GM10266 (cell line): ENCODE results near the gene DTYMK.

Experiments used
- DNase-seq: peaks from one replicate; pipeline ENCODE4 v3.0.0; 2012; ENCODE audit errors: extremely low spot score
- TF ChIP-seq, protein P1 (sequence below): IDR thresholded peaks from 2 replicates; pipeline ENCODE4 v1.5.1; 2012; ENCODE audit warnings: mild to moderate bottlenecking, low read depth; ENCODE audit not compliant: control insufficient read depth, insufficient read depth; ENCODE audit errors: missing control alignments

The DTYMK gene

DNA sequence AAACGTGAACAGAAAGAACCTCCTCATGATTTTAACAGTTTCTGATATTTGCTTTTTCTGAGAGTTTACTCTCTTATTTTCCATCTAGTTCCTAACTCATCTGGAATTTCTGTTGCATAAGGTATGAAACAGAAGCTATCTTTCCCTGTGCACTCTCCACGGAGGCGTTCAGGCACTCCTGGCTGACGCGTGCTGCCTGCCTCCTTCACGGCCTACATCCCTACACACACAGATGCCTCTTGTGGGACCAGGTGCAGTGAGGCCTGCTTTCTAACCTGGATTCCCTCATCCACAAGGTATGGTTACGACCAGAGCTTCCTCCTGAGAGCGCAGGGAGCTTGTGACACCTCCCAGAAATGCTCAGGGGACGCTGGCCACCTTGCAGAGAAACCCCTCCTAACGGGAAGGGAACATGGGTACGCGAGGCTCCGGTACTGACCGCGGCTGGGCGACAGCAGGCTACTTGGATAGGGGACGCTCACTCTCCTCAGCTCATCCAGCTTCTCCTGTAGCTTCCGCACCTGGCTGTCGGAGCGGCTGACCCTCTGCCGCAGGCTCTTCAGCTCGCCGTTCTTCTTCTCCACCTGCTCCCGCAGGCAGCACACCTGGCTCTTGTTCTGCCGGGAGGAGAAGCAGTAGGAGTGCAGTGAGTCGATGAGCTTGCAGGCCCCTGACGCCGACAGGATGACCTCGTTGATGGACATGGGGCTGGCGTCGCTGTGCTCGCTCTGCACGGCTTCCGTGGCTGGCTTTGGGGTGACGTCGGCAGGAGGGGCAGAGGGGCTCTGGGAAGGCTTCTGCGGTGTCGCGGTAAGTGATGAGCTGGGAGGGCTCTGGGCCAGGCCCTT is 53.9 kb downstream of the DTYMK start:
- no peak for DNase-seq
- TF ChIP-seq, protein P1, sequence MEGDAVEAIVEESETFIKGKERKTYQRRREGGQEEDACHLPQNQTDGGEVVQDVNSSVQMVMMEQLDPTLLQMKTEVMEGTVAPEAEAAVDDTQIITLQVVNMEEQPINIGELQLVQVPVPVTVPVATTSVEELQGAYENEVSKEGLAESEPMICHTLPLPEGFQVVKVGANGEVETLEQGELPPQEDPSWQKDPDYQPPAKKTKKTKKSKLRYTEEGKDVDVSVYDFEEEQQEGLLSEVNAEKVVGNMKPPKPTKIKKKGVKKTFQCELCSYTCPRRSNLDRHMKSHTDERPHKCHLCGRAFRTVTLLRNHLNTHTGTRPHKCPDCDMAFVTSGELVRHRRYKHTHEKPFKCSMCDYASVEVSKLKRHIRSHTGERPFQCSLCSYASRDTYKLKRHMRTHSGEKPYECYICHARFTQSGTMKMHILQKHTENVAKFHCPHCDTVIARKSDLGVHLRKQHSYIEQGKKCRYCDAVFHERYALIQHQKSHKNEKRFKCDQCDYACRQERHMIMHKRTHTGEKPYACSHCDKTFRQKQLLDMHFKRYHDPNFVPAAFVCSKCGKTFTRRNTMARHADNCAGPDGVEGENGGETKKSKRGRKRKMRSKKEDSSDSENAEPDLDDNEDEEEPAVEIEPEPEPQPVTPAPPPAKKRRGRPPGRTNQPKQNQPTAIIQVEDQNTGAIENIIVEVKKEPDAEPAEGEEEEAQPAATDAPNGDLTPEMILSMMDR: no peak

DNA sequence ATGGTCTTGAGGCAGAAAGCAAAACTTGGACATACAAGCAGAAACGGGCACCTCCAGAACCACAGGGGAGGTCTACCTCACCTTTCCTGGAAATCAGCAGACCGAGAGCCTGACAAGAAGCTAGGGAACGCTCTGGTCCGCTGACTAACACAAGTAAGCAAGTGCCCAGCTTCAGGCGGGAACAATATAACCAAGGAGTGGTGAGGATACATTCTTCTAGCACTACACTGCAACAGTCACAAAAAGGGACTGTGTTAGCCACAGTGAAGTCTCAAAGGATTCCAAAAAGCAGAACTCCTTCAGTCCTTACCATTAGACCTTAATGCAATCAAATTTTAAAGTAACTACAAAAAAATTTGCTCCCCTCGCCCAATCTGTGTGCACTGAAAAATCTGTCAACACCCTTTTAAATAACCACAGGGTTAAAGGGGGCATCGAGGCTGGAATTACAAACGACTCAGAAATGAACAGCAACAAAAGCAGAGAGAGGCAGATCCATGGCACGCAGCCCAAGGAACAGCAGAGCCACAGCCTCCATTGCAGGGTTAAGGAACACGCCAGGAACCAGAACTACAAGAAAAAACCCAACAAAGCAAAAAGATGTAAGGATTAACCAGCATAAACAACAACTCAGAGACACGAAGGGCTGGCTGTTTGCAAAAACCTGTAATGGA is 56.7 kb downstream of the DTYMK start:
- TF ChIP-seq, protein P1: no peak

DNA sequence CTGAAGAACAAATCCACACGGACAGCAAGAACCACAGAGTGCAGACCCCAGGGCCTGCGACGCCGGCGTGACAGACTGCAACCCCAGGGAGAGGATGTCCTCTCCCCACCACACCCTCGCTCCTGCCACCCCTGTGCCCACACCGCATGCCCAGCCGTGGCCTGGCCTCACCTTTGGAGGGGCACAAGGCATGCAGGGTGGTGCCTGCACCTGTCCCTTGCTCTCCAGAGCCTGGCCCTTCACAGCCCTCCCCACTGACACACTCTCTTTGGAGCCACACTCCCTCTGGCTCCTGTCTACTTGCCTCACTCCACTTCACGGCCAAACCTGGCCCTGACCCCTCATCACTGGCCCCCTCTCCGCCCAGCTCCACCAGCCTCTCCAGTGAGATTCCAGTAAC is 58.9 kb downstream of the DTYMK start:
- no peak for DNase-seq
- TF ChIP-seq, protein P1: no peak

More for the DNA sequence above, 56.7 kb downstream of the DTYMK start:
- no peak for DNase-seq
